SK-N-MC (cell line): Measurements from ENCODE around the gene FAM200B.

Source experiments
- EZH2 ChIP-seq: fragments of 200-600 bp; sonication (generic); IDR thresholded peaks from one replicate; pipeline ENCODE4 v1.6.1; 2017; ENCODE audit warnings: antibody characterized with exemption
- POLR2AphosphoS5 ChIP-seq: IDR thresholded peaks from 2 replicates; pipeline ENCODE4 v1.6.1; 2012; ENCODE audit warnings: mild to moderate bottlenecking, low read depth, low read length, borderline replicate concordance

- TF ChIP-seq EZH2, result no peak
- TF ChIP-seq POLR2AphosphoS5, result no peak
Measured at GRCh38 chr4:15636818-15637217, 44.8 kb upstream of the FAM200B start.
